IMR-90 (cell line): ENCODE measurements around the gene TPGS2. TPM values are rescaled to one million over a fixed set of nuclear protein-coding genes. Genes with fewer than 3 reads are reported as not detected.
A peak's percentile ranks its signal among the peaks of the same experiment; 100 is the strongest.

Experiments
- ATAC-seq: fragments of 200-7000 bp; cut with Tn5 transposase; 2 replicates; pipeline ENCODE4 v1.9.1; 2020; ENCODE audit warnings: low read depth, mild to moderate bottlenecking, moderate library complexity
- BruUV-seq: library from RNA; stranded (reverse); fragments of 400-500 nt; replicated peaks from 2 replicates; lab custom pipeline; 2021; lab: Mats Ljungman, UMichigan
- CTCF ChIA-PET: fragments of 300-600 bp; formaldehyde crosslinking; extraction: SDS; loops from one replicate; lab custom pipeline; 2021; ENCODE audit warnings: antibody characterized with exemption; lab: Yijun Ruan, JAX
- POLR2A ChIA-PET: fragments of 300-600 bp; sonication (Branson Sonifier 250); formaldehyde crosslinking; loops from one replicate; lab custom pipeline; 2022; ENCODE audit warnings: antibody characterized with exemption; ENCODE audit not compliant: unreplicated experiment; lab: Charles Lee
- DNase-seq: peaks from one replicate; pipeline ENCODE4 v3.0.0; 2013
- H2AFZ ChIP-seq: replicated peaks from 2 replicates; pipeline ENCODE3; 2013; ENCODE audit warnings: low read length, mild to moderate bottlenecking; ENCODE audit not compliant: poor library complexity
- H2AK5ac ChIP-seq: 2 replicates; pipeline ENCODE4 v1.6.1; 2013; ENCODE audit warnings: low read depth, low read length, inconsistent platforms
- H2AK9ac ChIP-seq: replicated peaks from 2 replicates; pipeline ENCODE3; 2013; ENCODE audit warnings: mild to moderate bottlenecking, low read depth, low read length, moderate library complexity; ENCODE audit not compliant: poor library complexity
- H2BK120ac ChIP-seq: 2 replicates; pipeline ENCODE4 v1.6.1; 2013; ENCODE audit warnings: low read depth, low read length, inconsistent platforms
- H2BK15ac ChIP-seq: 3 replicates; pipeline ENCODE4 v1.6.1; 2013; ENCODE audit warnings: low read depth, low read length, inconsistent platforms
- H2BK20ac ChIP-seq: 2 replicates; pipeline ENCODE4 v1.6.1; 2013; ENCODE audit warnings: low read depth, mild to moderate bottlenecking, inconsistent platforms, low read length, moderate library complexity
- H2BK5ac ChIP-seq: 2 replicates; pipeline ENCODE4 v1.6.1; 2013; ENCODE audit warnings: mild to moderate bottlenecking, low read depth, low read length, inconsistent platforms; ENCODE audit not compliant: poor library complexity, severe bottlenecking
- H3K14ac ChIP-seq: replicated peaks from 2 replicates; pipeline ENCODE4 v1.6.1; 2013; ENCODE audit warnings: low read depth, low read length, inconsistent platforms
- H3K18ac ChIP-seq: 2 replicates; pipeline ENCODE4 v1.6.1; 2013; ENCODE audit warnings: low read depth, low read length, control low read depth
- H3K23ac ChIP-seq: 2 replicates; pipeline ENCODE4 v1.6.1; 2013; ENCODE audit warnings: low read depth, low read length, inconsistent platforms
- H3K27ac ChIP-seq: 2 replicates; pipeline ENCODE4 v1.5.1; 2013; ENCODE audit warnings: mild to moderate bottlenecking, control low read depth, low read length; ENCODE audit not compliant: insufficient read depth
- H3K27me3 ChIP-seq: 2 replicates; pipeline ENCODE4 v1.6.1; 2013; ENCODE audit warnings: low read length; ENCODE audit not compliant: control insufficient read depth, insufficient read depth
- H3K36me3 ChIP-seq: 2 replicates; pipeline ENCODE4 v1.6.1; 2013; ENCODE audit warnings: low read length, mixed read lengths; ENCODE audit not compliant: control insufficient read depth, insufficient read depth
- H3K4ac ChIP-seq: 2 replicates; pipeline ENCODE4 v1.6.1; 2013; ENCODE audit warnings: low read depth, low read length, inconsistent platforms
- H3K4me1 ChIP-seq: 2 replicates; pipeline ENCODE4 v1.6.1; 2013; ENCODE audit warnings: low read length, mixed read lengths; ENCODE audit not compliant: control insufficient read depth, insufficient read depth
- H3K4me2 ChIP-seq: 2 replicates; pipeline ENCODE4 v1.6.1; 2013; ENCODE audit warnings: low read depth, mild to moderate bottlenecking, control low read depth, low read length, moderate library complexity
- H3K4me3 ChIP-seq: 2 replicates; pipeline ENCODE4 v1.5.1; 2013; ENCODE audit warnings: low read depth, mild to moderate bottlenecking, control low read depth, low read length, moderate library complexity; ENCODE audit not compliant: insufficient read depth
- H3K56ac ChIP-seq: 2 replicates; pipeline ENCODE4 v1.6.1; 2013; ENCODE audit warnings: low read length, inconsistent platforms; ENCODE audit not compliant: insufficient read depth; ENCODE audit errors: extremely low read depth
- H3K79me1 ChIP-seq, 2 experiments: 2 replicates each; pipeline ENCODE4 v1.6.1; 2013; ENCODE audit warnings: low read length in 2 of 2, inconsistent platforms in 1 of 2, low read depth in 1 of 2
- H3K9ac ChIP-seq: 2 replicates; pipeline ENCODE4 v1.6.1; 2013; ENCODE audit warnings: low read depth, low read length, control low read depth
- H3K9me1 ChIP-seq: 2 replicates; pipeline ENCODE4 v1.6.1; 2013; ENCODE audit warnings: low read length, inconsistent platforms; ENCODE audit not compliant: insufficient read depth
- H3K9me3 ChIP-seq: 2 replicates; pipeline ENCODE4 v1.6.1; 2013; ENCODE audit warnings: low read length; ENCODE audit not compliant: control insufficient read depth, insufficient read depth
- H4K20me1 ChIP-seq: 2 replicates; pipeline ENCODE4 v1.6.1; 2013; ENCODE audit warnings: low read length, inconsistent platforms; ENCODE audit not compliant: insufficient read depth
- H4K5ac ChIP-seq: 2 replicates; pipeline ENCODE4 v1.6.1; 2013; ENCODE audit warnings: mild to moderate bottlenecking, low read depth, low read length, control low read depth
- H4K8ac ChIP-seq, 2 experiments: 2 replicates each; pipeline ENCODE4 v1.6.1; 2013; ENCODE audit warnings: low read depth in 2 of 2, low read length in 2 of 2, control low read depth in 1 of 2, inconsistent platforms in 1 of 2
- H4K91ac ChIP-seq: 2 replicates; pipeline ENCODE4 v1.6.1; 2013; ENCODE audit warnings: low read depth, low read length, inconsistent platforms; ENCODE audit not compliant: insufficient read depth
- NFE2L2 ChIP-seq: fragments of 150-350 bp; IDR thresholded peaks from 2 replicates; pipeline ENCODE4 v1.6.1; 2016; ENCODE audit warnings: low read depth, mild to moderate bottlenecking, low read length
- WGBS, 2 experiments: methylation state at CpG; one replicate each; pipeline versions ENCODE4 v1.1.5 to v1.1.7; 2013; ENCODE audit warnings: missing lambda C conversion rate in 2 of 2; ENCODE audit not compliant: insufficient read length in 1 of 2; ENCODE audit errors: extremely low coverage in 2 of 2; 5-methylcytosine and 5-hydroxymethylcytosine counted together
- dilution Hi-C: fragments of 300-500 bp; cut with HindIII; formaldehyde crosslinking; loops from one replicate; pipeline ENCODE4 v1.14.3; 2018; ENCODE audit warnings: low sequenced_read_pairs; ENCODE audit not compliant: unreplicated experiment
- in situ Hi-C: fragments of 300-500 bp; cut with MboI; formaldehyde crosslinking; loops from 3 replicates; pipeline ENCODE4 v1.14.3; 2019; ENCODE audit warnings: low sequenced_read_pairs, inconsistent platforms, mixed read lengths
- intact Hi-C: fragments of 100-400 bp; cut with micrococcal nuclease; formaldehyde crosslinking; loops from 2 replicates; pipeline ENCODE4 v1.10.0; 2022
- polyA plus RNA-seq, 3 experiments: library from polyadenylated mRNA; depleted of rRNA; stranded (reverse); fragments of >200 nt; gene quantifications; 2 replicates each; pipeline ENCODE4 v1.2.3, GENCODE V29; 2012; ENCODE audit warnings: low replicate concordance in 1 of 3
- total RNA-seq: library from RNA; depleted of rRNA; stranded (reverse); fragments of >200 nt; gene quantifications from 2 replicates; pipeline ENCODE4 v1.2.3, GENCODE V29; 2012
- TF ChIP-seq, protein P1 (sequence below): conservative IDR thresholded peaks from 2 replicates; pipeline ENCODE4 v1.5.1; 2012; ENCODE audit warnings: mild to moderate bottlenecking, low read depth, low read length, improper control_type of control experiment

TPGS2 gene
- total and polyA plus RNA-seq, 2 of the 4 experiments (the other 2 are of a cell fraction): 201 to 294 TPM

DNA sequence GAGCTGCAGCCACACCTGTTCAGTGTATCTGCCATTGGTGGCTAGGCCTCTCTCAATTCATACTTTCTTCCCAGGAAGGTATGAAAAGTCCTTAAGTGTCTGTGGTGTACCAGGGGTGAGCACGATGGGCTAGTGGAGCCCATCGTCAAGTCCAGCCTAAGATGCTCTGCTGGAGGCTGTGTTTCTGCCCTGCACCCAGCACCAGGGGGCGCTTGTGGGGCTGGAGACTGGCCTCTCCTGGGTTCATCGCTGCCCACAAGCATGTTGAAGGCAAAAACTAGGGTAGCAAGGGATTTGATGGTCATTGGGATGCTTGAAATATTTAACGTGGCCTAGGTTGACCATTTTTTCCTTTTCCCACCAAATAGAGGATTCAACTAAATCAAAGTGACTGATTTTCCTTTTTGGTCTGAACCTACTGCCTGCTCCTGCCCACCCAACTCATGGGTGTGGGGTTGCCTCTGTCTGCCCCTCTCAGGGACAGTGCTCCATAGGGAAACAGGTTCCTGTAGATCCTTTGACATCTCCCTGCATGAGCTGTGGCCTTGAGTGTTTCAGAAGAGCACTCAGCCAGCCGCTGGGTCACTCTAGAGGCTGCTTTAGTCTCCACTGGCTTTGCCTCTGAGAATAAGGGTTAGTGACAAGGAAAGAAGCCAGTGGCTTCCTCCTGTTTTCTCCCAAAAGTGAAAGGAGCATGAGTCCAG lies 59.0 kb downstream of the TPGS2 start:
- no peak for TF ChIP-seq NFE2L2
- TF ChIP-seq, protein P1, sequence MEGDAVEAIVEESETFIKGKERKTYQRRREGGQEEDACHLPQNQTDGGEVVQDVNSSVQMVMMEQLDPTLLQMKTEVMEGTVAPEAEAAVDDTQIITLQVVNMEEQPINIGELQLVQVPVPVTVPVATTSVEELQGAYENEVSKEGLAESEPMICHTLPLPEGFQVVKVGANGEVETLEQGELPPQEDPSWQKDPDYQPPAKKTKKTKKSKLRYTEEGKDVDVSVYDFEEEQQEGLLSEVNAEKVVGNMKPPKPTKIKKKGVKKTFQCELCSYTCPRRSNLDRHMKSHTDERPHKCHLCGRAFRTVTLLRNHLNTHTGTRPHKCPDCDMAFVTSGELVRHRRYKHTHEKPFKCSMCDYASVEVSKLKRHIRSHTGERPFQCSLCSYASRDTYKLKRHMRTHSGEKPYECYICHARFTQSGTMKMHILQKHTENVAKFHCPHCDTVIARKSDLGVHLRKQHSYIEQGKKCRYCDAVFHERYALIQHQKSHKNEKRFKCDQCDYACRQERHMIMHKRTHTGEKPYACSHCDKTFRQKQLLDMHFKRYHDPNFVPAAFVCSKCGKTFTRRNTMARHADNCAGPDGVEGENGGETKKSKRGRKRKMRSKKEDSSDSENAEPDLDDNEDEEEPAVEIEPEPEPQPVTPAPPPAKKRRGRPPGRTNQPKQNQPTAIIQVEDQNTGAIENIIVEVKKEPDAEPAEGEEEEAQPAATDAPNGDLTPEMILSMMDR: 0 out of 2 replicates have a peak, but pooled peaks have one; percentile 8
- no CpG with 5 or more reads among the region's 6 CpGs for WGBS, 2 experiments
- Histone ChIP-seq H2BK120ac (no peak overlapping the region), H3K9ac (no peak overlapping the region), H3K4me2 (no peak overlapping the region), H3K79me1 (no peaks in the 10 kb centered on the region), H3K4me1 (peaks cover 14% of the 10 kb centered on the region), H4K8ac (no peak overlapping the region), H2BK20ac (no peak overlapping the region; the same call in 1 of the 2 replicates), H3K18ac (no peak overlapping the region), H3K4me3 (no peak overlapping the region), H3K9me3 (no peaks in the 10 kb centered on the region), H3K4ac (no peak overlapping the region), H3K36me3 (0 out of 2 replicates have a peak, but pooled peaks cover 2% of the 10 kb centered on the region), H4K20me1 (no peaks in the 10 kb centered on the region), H4K5ac (no peak overlapping the region), H3K27me3 (no peaks in the 10 kb centered on the region), H2BK5ac (no peak overlapping the region), H2AFZ (peak overlapping the region; percentile 25), H2AK9ac (no peak overlapping the region), H3K27ac (no peak overlapping the region), H3K9me1 (peaks cover 17% of the 10 kb centered on the region), H2AK5ac (no peak overlapping the region; the same call in 1 of the 2 replicates), H4K91ac (no peak overlapping the region), H3K23ac (no peak overlapping the region), H2BK15ac (no peak overlapping the region), H3K56ac (no peak overlapping the region), H3K14ac (0 out of 2 replicates have a peak overlapping the region, but pooled peaks have one; percentile 21)
- no TSS peak for BruUV-seq
- intact Hi-C loops: no loop called here
- dilution Hi-C loops: no loop called here
- ChIA-PET CTCF (no interaction called here), POLR2A (no interaction called here)
- DNase-seq: no peak
- in situ Hi-C loops: no loop called here
- no peak for ATAC-seq
